H1 (cell line): Measurements from ENCODE around the gene ZNF37A. TPM values are rescaled to one million over a fixed set of nuclear protein-coding genes. Genes with fewer than 3 reads are reported as not detected.
A peak's percentile ranks its signal among the peaks of the same experiment; 100 is the strongest.
"Not testable (repeated sequence)": the region's sequence is repeated elsewhere in the genome, so short reads cannot be mapped to it uniquely, and the experiment has no call there.

Experiments
- CTCF ChIA-PET: fragments of 300-600 bp; sonication (Branson Sonifier 250); formaldehyde crosslinking; loops from one replicate; lab custom pipeline; 2021; ENCODE audit not compliant: partially characterized antibody; lab: Charles Lee
- POLR2A ChIA-PET: fragments of 300-600 bp; sonication (Branson Sonifier 250); formaldehyde crosslinking; loops from one replicate; lab custom pipeline; 2021; ENCODE audit warnings: inconsistent platforms; ENCODE audit not compliant: partially characterized antibody; lab: Charles Lee
- DNase-seq, 2 experiments: peaks; one replicate each; pipeline versions ENCODE4 v3.0.0 to v3.0.0-alpha.2; 2010 to 2022; ENCODE audit warnings: low spot score in 2 of 2, low read depth in 1 of 2, mixed read lengths in 1 of 2
- FAIRE-seq: peaks from 2 replicates; lab custom pipeline; 2011; peaks lifted over from hg19 to GRCh38; lab: Jason Lieb, UNC
- H2AFZ ChIP-seq: 2 replicates; pipeline ENCODE4 v1.8.1; 2012; ENCODE audit warnings: low read length, inconsistent platforms
- H2AK5ac ChIP-seq: 2 replicates; pipeline ENCODE4 v1.6.1; 2013; ENCODE audit warnings: low read depth, low read length
- H2BK120ac ChIP-seq: replicated peaks from 2 replicates; pipeline ENCODE3; 2013; ENCODE audit warnings: low read depth, low read length, inconsistent platforms
- H2BK12ac ChIP-seq: 2 replicates; pipeline ENCODE4 v1.6.1; 2013; ENCODE audit warnings: low read depth, low read length
- H2BK15ac ChIP-seq: 2 replicates; pipeline ENCODE4 v1.6.1; 2013; ENCODE audit warnings: low read length
- H2BK20ac ChIP-seq: 2 replicates; pipeline ENCODE4 v1.6.1; 2013; ENCODE audit warnings: low read length
- H2BK5ac ChIP-seq: 2 replicates; pipeline ENCODE4 v1.6.1; 2013; ENCODE audit warnings: low read depth, low read length
- H3K14ac ChIP-seq: 2 replicates; pipeline ENCODE4 v1.6.1; 2013; ENCODE audit warnings: inconsistent platforms; ENCODE audit not compliant: insufficient read length
- H3K18ac ChIP-seq: 2 replicates; pipeline ENCODE4 v1.6.1; 2013; ENCODE audit warnings: low read length; ENCODE audit errors: extremely low read depth
- H3K23ac ChIP-seq: 2 replicates; pipeline ENCODE4 v1.6.1; 2013; ENCODE audit warnings: inconsistent platforms; ENCODE audit not compliant: insufficient read length
- H3K23me2 ChIP-seq: 2 replicates; pipeline ENCODE4 v1.6.1; 2013; ENCODE audit warnings: low read depth, low read length
- H3K27ac ChIP-seq: 2 replicates; pipeline ENCODE4 v1.6.1; 2011; ENCODE audit warnings: low read depth, low read length, inconsistent platforms
- H3K27me3 ChIP-seq, 4 experiments: replicated peaks in 1 of 4; 1 replicate in 1 of 4; 2 replicates in 3 of 4; pipeline versions ENCODE4 v1.6.1 to v1.8.1; 2011 to 2013; ENCODE audit warnings: low read length in 3 of 4, mild to moderate bottlenecking in 3 of 4, inconsistent platforms in 2 of 4, mixed read lengths in 2 of 4, moderate library complexity in 1 of 4; ENCODE audit not compliant: control insufficient read depth in 3 of 4, insufficient read depth in 3 of 4; ENCODE audit errors: extremely low read depth in 1 of 4
- H3K36me3 ChIP-seq, 4 experiments: 2 replicates each; pipeline versions ENCODE4 v1.6.1 to v1.8.1; 2011 to 2013; ENCODE audit warnings: mild to moderate bottlenecking in 4 of 4, low read length in 3 of 4, moderate library complexity in 2 of 4, control low read depth in 1 of 4, inconsistent platforms in 1 of 4; ENCODE audit not compliant: insufficient read depth in 4 of 4, control insufficient read depth in 2 of 4
- H3K4ac ChIP-seq: replicated peaks from 2 replicates; pipeline ENCODE3; 2013; ENCODE audit warnings: low read length, low read depth, mixed read lengths, inconsistent platforms; ENCODE audit not compliant: insufficient read length
- H3K4me1 ChIP-seq, 4 experiments: replicated peaks in 1 of 4; 1 replicate in 1 of 4; 2 replicates in 3 of 4; pipeline versions ENCODE4 v1.6.1 to v1.8.1; 2011 to 2013; ENCODE audit warnings: low read length in 3 of 4, inconsistent platforms in 2 of 4, mixed read lengths in 1 of 4; ENCODE audit not compliant: insufficient read depth in 4 of 4, control insufficient read depth in 3 of 4
- H3K4me2 ChIP-seq, 2 experiments: 2 replicates each; pipeline versions ENCODE4 v1.6.1 to v1.8.1; 2011 to 2013; ENCODE audit warnings: low read depth in 2 of 2, low read length in 2 of 2, control low read depth in 1 of 2, inconsistent platforms in 1 of 2, mild to moderate bottlenecking in 1 of 2; ENCODE audit not compliant: insufficient read depth in 1 of 2
- H3K4me3 ChIP-seq, 4 experiments: fragments of 200-600, 300-600 bp in 1 of 4; sonication (generic), shearing (Covaris generic), sonication (Bioruptor Twin) in 1 of 4; 2 replicates each; pipeline versions ENCODE4 v1.5.1 to v1.8.1; 2011 to 2016; ENCODE audit warnings: low read length in 4 of 4, low read depth in 3 of 4, control low read depth in 2 of 4, inconsistent platforms in 2 of 4, mild to moderate bottlenecking in 2 of 4, mixed read lengths in 1 of 4, moderate library complexity in 1 of 4; ENCODE audit not compliant: insufficient read depth in 2 of 4; ENCODE audit errors: extremely low read depth in 1 of 4
- H3K56ac ChIP-seq: replicated peaks from 2 replicates; pipeline ENCODE3; 2013; ENCODE audit warnings: low read depth, mild to moderate bottlenecking, mixed read lengths, low read length, inconsistent platforms; ENCODE audit not compliant: insufficient read length
- H3K79me1 ChIP-seq: 2 replicates; pipeline ENCODE4 v1.6.1; 2013; ENCODE audit warnings: low read depth, low read length, control low read depth
- H3K79me2 ChIP-seq, 2 experiments: 2 replicates each; pipeline versions ENCODE4 v1.6.1 to v1.8.1; 2012 to 2013; ENCODE audit warnings: low read length in 2 of 2, mild to moderate bottlenecking in 2 of 2, inconsistent platforms in 1 of 2; ENCODE audit not compliant: insufficient read depth in 2 of 2, control insufficient read depth in 1 of 2
- H3K9ac ChIP-seq, 4 experiments: replicated peaks in 1 of 4; 1 replicate in 1 of 4; 2 replicates in 3 of 4; pipeline versions ENCODE4 v1.6.1 to v1.8.1; 2011 to 2013; ENCODE audit warnings: low read depth in 3 of 4, low read length in 3 of 4, control low read depth in 2 of 4, mild to moderate bottlenecking in 2 of 4, moderate library complexity in 2 of 4, inconsistent platforms in 1 of 4; ENCODE audit errors: extremely low read depth in 1 of 4
- H3K9me3 ChIP-seq, 2 experiments: 2 replicates each; pipeline versions ENCODE4 v1.6.1 to v1.8.1; 2012 to 2013; ENCODE audit warnings: mild to moderate bottlenecking in 2 of 2, moderate library complexity in 2 of 2, control low read depth in 1 of 2, inconsistent platforms in 1 of 2, low read depth in 1 of 2, low read length in 1 of 2, mixed read lengths in 1 of 2; ENCODE audit not compliant: insufficient read depth in 2 of 2
- H4K20me1 ChIP-seq, 2 experiments: replicated peaks in 1 of 2; 2 replicates each; pipeline versions ENCODE3 to v1.8.1; 2011 to 2013; ENCODE audit warnings: inconsistent platforms in 2 of 2, low read length in 2 of 2, mild to moderate bottlenecking in 1 of 2; ENCODE audit not compliant: insufficient read depth in 2 of 2, control insufficient read depth in 1 of 2
- H4K5ac ChIP-seq: 2 replicates; pipeline ENCODE4 v1.6.1; 2013; ENCODE audit warnings: low read length, low read depth, mixed read lengths, inconsistent platforms; ENCODE audit not compliant: insufficient read length
- H4K8ac ChIP-seq: 2 replicates; pipeline ENCODE4 v1.8.0; 2013; ENCODE audit warnings: mild to moderate bottlenecking, moderate library complexity, low read length, inconsistent platforms; ENCODE audit not compliant: insufficient read depth; ENCODE audit errors: extremely low read depth
- H4K91ac ChIP-seq: replicated peaks from 2 replicates; pipeline ENCODE3; 2013; ENCODE audit warnings: low read length, mixed read lengths, inconsistent platforms; ENCODE audit not compliant: insufficient read length
- WGBS, 2 experiments: shearing (Covaris generic) in 1 of 2; methylation state at CpG; one replicate each; pipeline versions ENCODE4 v1.1.6 to v1.1.7; 2013 to 2015; ENCODE audit warnings: low lambda C conversion rate in 2 of 2, mixed read lengths in 2 of 2, inconsistent platforms in 1 of 2, low coverage in 1 of 2, missing lambda C conversion rate in 1 of 2; ENCODE audit not compliant: insufficient replicate concordance in 2 of 2, insufficient coverage in 1 of 2, insufficient read length in 1 of 2; ENCODE audit errors: extremely low coverage in 1 of 2, missing lambda C conversion rate in 1 of 2; 5-methylcytosine and 5-hydroxymethylcytosine counted together
- polyA plus RNA-seq, 7 experiments: library from polyadenylated mRNA; depleted of rRNA in 3 of 7; stranded (reverse) in 5 of 7; unstranded in 2 of 7; fragments of >200 nt in 5 of 7; fragments of 200-250 nt in 2 of 7; gene quantifications; 1 replicate in 5 of 7; 2 replicates in 1 of 7; 4 replicates in 1 of 7; pipeline versions ENCODE4 v1.2.1 to v1.2.3, GENCODE V29; 2011 to 2013; ENCODE audit warnings: missing spikeins in 2 of 7, mixed read lengths in 2 of 7
- total RNA-seq: library from RNA; stranded (reverse); fragmentation: NEBNext Ultra II Directional; extraction: Animal tissue kit (Norgen Biotek cat#: 25700); gene quantifications from 2 replicates; pipeline ENCODE4 v1.2.1, GENCODE V29; 2021

ZNF37A gene
- total and polyA plus RNA-seq, 2 of the 8 experiments (the other 6 are each of a cell fraction or from before 2014, with no cell fraction given): 0.97 to 12.7 TPM

DNA sequence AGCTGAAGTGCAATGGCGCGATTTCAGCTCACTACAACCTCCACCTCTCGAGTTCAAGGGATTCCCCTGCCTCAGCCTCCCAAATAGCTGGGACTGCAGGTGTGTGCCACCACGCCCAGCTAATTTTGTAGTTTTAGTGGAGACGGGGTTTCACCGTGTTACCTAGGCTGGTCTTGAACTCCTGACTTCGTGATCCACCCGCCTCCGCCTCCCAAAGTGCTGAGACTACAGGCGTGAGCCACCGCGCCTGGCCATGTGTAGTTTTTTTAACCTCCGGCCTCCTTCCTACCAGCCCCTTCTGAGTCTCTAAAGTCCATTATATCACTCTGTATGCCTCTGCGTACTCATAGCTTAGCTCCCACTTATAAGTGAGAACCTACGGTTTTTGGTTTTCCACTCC, 819 bp upstream of the ZNF37A start:
- 98% methylated on average over 10 of the region's 15 CpGs; no CpG with 5 or more reads in 1 of the 2 experiments for WGBS, 2 experiments
- H3K79me2 ChIP-seq, H3K18ac ChIP-seq, H3K4me1 ChIP-seq, DNase-seq, H4K20me1 ChIP-seq, H2BK120ac ChIP-seq, FAIRE-seq, H2BK12ac ChIP-seq, H3K79me1 ChIP-seq, H4K91ac ChIP-seq, H3K23me2 ChIP-seq, H3K23ac ChIP-seq, H2BK5ac ChIP-seq, H3K27ac ChIP-seq, H3K4ac ChIP-seq, H3K36me3 ChIP-seq, POLR2A ChIA-PET, H2AFZ ChIP-seq, H2BK20ac ChIP-seq, H2AK5ac ChIP-seq, H4K5ac ChIP-seq, H3K14ac ChIP-seq, CTCF ChIA-PET, H3K9ac ChIP-seq, H4K8ac ChIP-seq, H3K27me3 ChIP-seq, H3K56ac ChIP-seq, H2BK15ac ChIP-seq: not testable (repeated sequence)
- Histone ChIP-seq H3K9me3 (peaks cover 24 to 63% of the 10 kb centered on the region in 2 experiments), H3K4me3 (peak overlapping the region in 1 of 4 experiments; percentile 68; a peak in 1 of 8 replicates), H3K4me2 (peak overlapping the region in 1 of 2 experiments; percentile 49; a peak in 1 of 4 replicates)
